MG63 (cell line): ENCODE data around the gene PTGES2. TPM values are rescaled to one million over a fixed set of nuclear protein-coding genes. Genes with fewer than 3 reads are reported as not detected.
"Not testable (repeated sequence)": the region's sequence is repeated elsewhere in the genome, so short reads cannot be mapped to it uniquely, and the experiment has no call there.

Experiments
- DNase-seq: peaks from one replicate; pipeline ENCODE4 v3.0.0-alpha.2; 2020
- H3K27me3 ChIP-seq: fragments of 250-450 bp; sonication (Bioruptor Pico); 2 replicates; pipeline ENCODE4 v1.5.1; 2020; ENCODE audit warnings: mild to moderate bottlenecking, moderate library complexity
- H3K36me3 ChIP-seq: fragments of 250-450 bp; sonication (Bioruptor Pico); 2 replicates; pipeline ENCODE4 v1.5.1; 2020; ENCODE audit warnings: mild to moderate bottlenecking, moderate library complexity
- H3K4me3 ChIP-seq: fragments of 250-450 bp; sonication (Bioruptor Pico); 2 replicates; pipeline ENCODE4 v1.5.1; 2020; ENCODE audit warnings: mild to moderate bottlenecking, moderate library complexity
- H3K9me3 ChIP-seq: fragments of 250-450 bp; sonication (Bioruptor Pico); 2 replicates; pipeline ENCODE4 v1.5.1; 2020; ENCODE audit warnings: mild to moderate bottlenecking, moderate library complexity
- total RNA-seq: library from RNA; depleted of rRNA; stranded (reverse); fragments of >200 nt; shearing (Covaris generic); gene quantifications from 2 replicates; pipeline ENCODE4 v1.2.3, GENCODE V29; 2014; ENCODE audit warnings: low replicate concordance; rRNA removed

The PTGES2 gene
- total RNA-seq, 1 experiment from 2014 or later: 114 TPM

- not testable (repeated sequence) for H3K36me3 ChIP-seq, DNase-seq, H3K9me3 ChIP-seq, H3K4me3 ChIP-seq, H3K27me3 ChIP-seq
These were observed 56.1 kb downstream of the PTGES2 start for GRCh38 chr9:128071475-128071874.

- no peak for DNase-seq
- H3K4me3 ChIP-seq: no peak overlapping the region
- peaks cover 3% of the 10 kb centered on the region for H3K36me3 ChIP-seq
- H3K9me3 ChIP-seq: no peaks in the 10 kb centered on the region
- H3K27me3 ChIP-seq: no peaks in the 10 kb centered on the region
These were observed 56.7 kb downstream of the PTGES2 start for GRCh38 chr9:128070874-128071273.

Other genes with a start within 250 kb of the PTGES2 start
- gene ST6GALNAC6, start 228.1 kb downstream of the PTGES2 start, total RNA-seq: 40.5 and 47.3 TPM in 2 replicates
- 4.7 and 26.9 TPM in 2 replicates for gene ST6GALNAC4, start 210.7 kb downstream of the PTGES2 start, total RNA-seq
- 0.13 TPM in 1 of 2 replicates, not detected in the other for gene PIP5KL1, start 197.0 kb downstream of the PTGES2 start, total RNA-seq
- gene DPM2, start 189.9 kb downstream of the PTGES2 start, total RNA-seq: 23.3 and 38.9 TPM in 2 replicates
- gene EEIG1, start 146.7 kb downstream of the PTGES2 start, total RNA-seq: 10.3 and 11.8 TPM in 2 replicates
- 6.4 and 10.7 TPM in 2 replicates for gene NAIF1, start 60.4 kb downstream of the PTGES2 start, total RNA-seq
- 7.4 and 8.7 TPM in 2 replicates for gene SLC25A25, start 59.5 kb downstream of the PTGES2 start, total RNA-seq
- not detected in 2 replicates for gene LCN2, start 21.7 kb upstream of the PTGES2 start, total RNA-seq
- 37.3 and 57.0 TPM in 2 replicates for gene BBLN, start 32.5 kb upstream of the PTGES2 start, total RNA-seq
- 5.4 and 12.2 TPM in 2 replicates for gene CIZ1, start 63.8 kb upstream of the PTGES2 start, total RNA-seq
- 0.20 and 0.30 TPM in 2 replicates for gene DNM1, start 75.7 kb upstream of the PTGES2 start, total RNA-seq
- 51.0 and 70.3 TPM in 2 replicates for gene GOLGA2, start 148.3 kb upstream of the PTGES2 start, total RNA-seq
- 24.1 and 42.3 TPM in 2 replicates for gene SWI5, start 148.5 kb upstream of the PTGES2 start, total RNA-seq
- gene TRUB2, start 194.7 kb upstream of the PTGES2 start, total RNA-seq: 12.3 and 26.9 TPM in 2 replicates
- 18.7 and 36.6 TPM in 2 replicates for gene COQ4, start 195.1 kb upstream of the PTGES2 start, total RNA-seq
- 10.9 and 31.1 TPM in 2 replicates for gene SLC27A4, start 212.8 kb upstream of the PTGES2 start, total RNA-seq
- 98.8 and 101 TPM in 2 replicates for gene URM1, start 243.6 kb upstream of the PTGES2 start, total RNA-seq